WERI-Rb-1 (cell line): Measurements from ENCODE around the gene DGKI.

Source experiments
- DNase-seq: peaks from one replicate; pipeline ENCODE4 v3.0.0-alpha.2; 2020
- H3K27ac ChIP-seq: fragments of 250-450 bp; sonication (Bioruptor Pico); 2 replicates; pipeline ENCODE4 v1.5.1; 2020; ENCODE audit warnings: mild to moderate bottlenecking, moderate library complexity
- H3K27me3 ChIP-seq: fragments of 250-450 bp; sonication (Bioruptor Pico); 2 replicates; pipeline ENCODE4 v1.5.1; 2021; ENCODE audit warnings: mild to moderate bottlenecking, low read depth, moderate library complexity; ENCODE audit not compliant: insufficient read depth, severe bottlenecking
- H3K36me3 ChIP-seq: fragments of 250-450 bp; sonication (Bioruptor Pico); 2 replicates; pipeline ENCODE4 v1.5.1; 2020; ENCODE audit warnings: mild to moderate bottlenecking, moderate library complexity
- H3K4me3 ChIP-seq: 2 replicates; pipeline ENCODE4 v1.5.1; 2011; ENCODE audit warnings: low read depth, mild to moderate bottlenecking, control low read depth, low read length
- H3K9me3 ChIP-seq: fragments of 250-450 bp; sonication (Bioruptor Pico); 2 replicates; pipeline ENCODE4 v1.5.1; 2021; ENCODE audit warnings: mild to moderate bottlenecking, moderate library complexity; ENCODE audit not compliant: severe bottlenecking
- TF ChIP-seq, protein P1 (sequence below): IDR thresholded peaks from 2 replicates; pipeline ENCODE4 v1.5.1; 2011; ENCODE audit warnings: low read depth, mild to moderate bottlenecking, control low read depth, inconsistent platforms, low read length

Gene DGKI

DNA sequence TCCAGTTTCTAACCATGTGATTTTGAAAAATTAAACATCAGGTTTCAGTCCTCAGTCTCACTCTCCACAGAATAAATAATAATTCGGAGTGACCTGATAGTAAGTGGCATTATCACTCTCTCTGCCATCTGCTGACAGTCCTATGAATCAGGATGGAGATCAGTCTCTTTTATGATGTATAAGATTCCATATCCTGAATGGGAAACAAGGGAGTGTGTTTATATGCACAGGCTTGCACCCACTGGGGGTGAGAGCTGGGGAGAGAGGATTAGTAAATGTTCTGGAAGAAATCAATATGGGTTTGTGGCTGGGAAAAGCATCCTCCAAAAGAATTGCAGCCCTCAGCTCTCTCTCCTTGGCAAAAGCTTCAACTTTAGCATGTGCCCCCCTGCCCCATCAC, 45.3 kb downstream of the DGKI start:
- H3K9me3 ChIP-seq: no peaks in the 10 kb centered on the region
- no peaks in the 10 kb centered on the region for H3K27me3 ChIP-seq
- TF ChIP-seq, protein P1, sequence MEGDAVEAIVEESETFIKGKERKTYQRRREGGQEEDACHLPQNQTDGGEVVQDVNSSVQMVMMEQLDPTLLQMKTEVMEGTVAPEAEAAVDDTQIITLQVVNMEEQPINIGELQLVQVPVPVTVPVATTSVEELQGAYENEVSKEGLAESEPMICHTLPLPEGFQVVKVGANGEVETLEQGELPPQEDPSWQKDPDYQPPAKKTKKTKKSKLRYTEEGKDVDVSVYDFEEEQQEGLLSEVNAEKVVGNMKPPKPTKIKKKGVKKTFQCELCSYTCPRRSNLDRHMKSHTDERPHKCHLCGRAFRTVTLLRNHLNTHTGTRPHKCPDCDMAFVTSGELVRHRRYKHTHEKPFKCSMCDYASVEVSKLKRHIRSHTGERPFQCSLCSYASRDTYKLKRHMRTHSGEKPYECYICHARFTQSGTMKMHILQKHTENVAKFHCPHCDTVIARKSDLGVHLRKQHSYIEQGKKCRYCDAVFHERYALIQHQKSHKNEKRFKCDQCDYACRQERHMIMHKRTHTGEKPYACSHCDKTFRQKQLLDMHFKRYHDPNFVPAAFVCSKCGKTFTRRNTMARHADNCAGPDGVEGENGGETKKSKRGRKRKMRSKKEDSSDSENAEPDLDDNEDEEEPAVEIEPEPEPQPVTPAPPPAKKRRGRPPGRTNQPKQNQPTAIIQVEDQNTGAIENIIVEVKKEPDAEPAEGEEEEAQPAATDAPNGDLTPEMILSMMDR: no peak
- H3K27ac ChIP-seq: no peak overlapping the region
- no peaks in the 10 kb centered on the region for H3K36me3 ChIP-seq
- no peak overlapping the region for H3K4me3 ChIP-seq
- DNase-seq: no peak

- H3K9me3 ChIP-seq: no peaks in the 10 kb centered on the region
- DNase-seq: no peak
- no peak overlapping the region for H3K4me3 ChIP-seq
- TF ChIP-seq, protein P1: no peak
- no peaks in the 10 kb centered on the region for H3K36me3 ChIP-seq
- no peaks in the 10 kb centered on the region for H3K27me3 ChIP-seq
- no peak overlapping the region for H3K27ac ChIP-seq
Observed at GRCh38 chr7:137801003-137801402, 45.8 kb downstream of the DGKI start.

DNA sequence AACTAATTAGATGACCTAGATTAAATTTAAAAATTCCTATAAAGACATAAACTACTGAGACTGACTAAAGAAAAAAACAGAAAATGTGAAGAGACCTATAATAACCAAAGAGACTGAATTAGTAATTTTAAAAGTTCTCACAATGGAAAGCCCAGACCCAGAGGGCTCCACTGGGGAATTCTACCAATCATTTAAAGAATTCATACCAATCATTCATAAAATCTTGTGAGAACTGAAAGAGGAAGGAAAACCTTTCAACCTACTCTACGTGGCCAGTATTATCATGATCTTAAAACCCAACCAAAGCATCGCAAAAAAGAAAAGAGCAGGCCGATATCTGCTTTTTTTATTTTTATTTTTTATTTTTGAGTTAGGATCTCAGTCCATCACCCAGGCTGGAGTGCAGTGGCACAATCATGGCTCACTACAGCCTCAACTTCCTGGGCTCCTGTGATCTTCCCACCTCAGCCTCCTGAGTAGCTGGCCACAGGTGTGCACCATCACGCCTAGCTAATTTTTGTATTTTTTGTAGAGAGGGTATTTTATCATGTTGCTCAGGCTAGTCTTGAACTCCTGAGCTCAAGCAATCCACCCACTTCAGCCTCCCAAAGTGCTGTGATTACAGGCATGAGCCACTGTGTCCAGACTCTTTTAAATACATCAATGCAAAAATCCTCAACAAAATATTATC, 48.6 kb downstream of the DGKI start:
- Histone ChIP-seq H3K9me3 (no peaks in the 10 kb centered on the region), H3K36me3 (no peaks in the 10 kb centered on the region), H3K27ac (no peak overlapping the region), H3K27me3 (no peaks in the 10 kb centered on the region), H3K4me3 (no peak overlapping the region)
- no peak for DNase-seq
- TF ChIP-seq, protein P1: no peak

- Histone ChIP-seq H3K27ac (no peak overlapping the region), H3K4me3 (no peak overlapping the region), H3K9me3 (no peaks in the 10 kb centered on the region), H3K27me3 (no peaks in the 10 kb centered on the region), H3K36me3 (no peaks in the 10 kb centered on the region)
- DNase-seq: no peak
- TF ChIP-seq, protein P1: no peak
Observed at GRCh38 chr7:137795211-137795610, 51.6 kb downstream of the DGKI start.

DNA sequence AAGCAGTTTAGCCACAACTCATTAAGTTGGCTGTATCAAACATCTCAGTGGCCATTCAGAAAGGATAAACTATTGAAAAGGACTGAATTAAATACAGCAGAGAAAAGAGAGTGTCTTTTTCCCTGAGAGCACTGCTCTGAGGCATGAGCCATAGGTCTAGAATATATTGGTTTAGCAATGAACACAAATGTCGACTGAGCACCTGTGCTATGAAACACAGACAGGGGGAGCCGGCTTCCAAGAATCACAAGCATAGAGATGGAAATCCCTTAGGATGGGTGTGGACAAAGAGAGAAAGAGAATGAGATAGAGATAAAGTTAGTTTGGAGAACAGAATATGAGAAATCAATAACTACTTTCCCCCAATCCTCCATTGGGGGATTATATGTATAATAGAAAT, 54.8 kb downstream of the DGKI start:
- H3K27ac ChIP-seq: no peak overlapping the region
- no peak for DNase-seq
- TF ChIP-seq, protein P1: no peak
- no peak overlapping the region for H3K4me3 ChIP-seq
- no peaks in the 10 kb centered on the region for H3K9me3 ChIP-seq
- H3K36me3 ChIP-seq: no peaks in the 10 kb centered on the region
- no peaks in the 10 kb centered on the region for H3K27me3 ChIP-seq

GRCh38 chr7:137790828-137791227, 55.9 kb downstream of the DGKI start:
- no peak for DNase-seq
- TF ChIP-seq, protein P1: no peak
- Histone ChIP-seq H3K9me3 (no peaks in the 10 kb centered on the region), H3K27ac (no peak overlapping the region), H3K4me3 (no peak overlapping the region), H3K36me3 (no peaks in the 10 kb centered on the region), H3K27me3 (no peaks in the 10 kb centered on the region)
